HL-60/S4 treated with phorbol 12-myristate 13-acetate at 8.2 ng/mL for 4 days and 3 days (cell line): Measurements from ENCODE around the gene PRDX2.

Experiments used
- in situ Hi-C: fragments of 300-500 bp; cut with MboI; formaldehyde crosslinking; loops from 2 replicates; pipeline ENCODE4 v1.15.0; 2022; ENCODE audit warnings: low sequenced_read_pairs

Gene PRDX2

GRCh38 chr19:12757544-12758274 lies 43.9 kb downstream of the PRDX2 start:
- in situ Hi-C loops = no loop called here

GRCh38 chr19:12756150-12756883 lies 45.3 kb downstream of the PRDX2 start:
- in situ Hi-C loops = no loop called here

GRCh38 chr19:12754465-12755196 lies 47.0 kb downstream of the PRDX2 start:
- in situ Hi-C loops = no loop called here

DNA sequence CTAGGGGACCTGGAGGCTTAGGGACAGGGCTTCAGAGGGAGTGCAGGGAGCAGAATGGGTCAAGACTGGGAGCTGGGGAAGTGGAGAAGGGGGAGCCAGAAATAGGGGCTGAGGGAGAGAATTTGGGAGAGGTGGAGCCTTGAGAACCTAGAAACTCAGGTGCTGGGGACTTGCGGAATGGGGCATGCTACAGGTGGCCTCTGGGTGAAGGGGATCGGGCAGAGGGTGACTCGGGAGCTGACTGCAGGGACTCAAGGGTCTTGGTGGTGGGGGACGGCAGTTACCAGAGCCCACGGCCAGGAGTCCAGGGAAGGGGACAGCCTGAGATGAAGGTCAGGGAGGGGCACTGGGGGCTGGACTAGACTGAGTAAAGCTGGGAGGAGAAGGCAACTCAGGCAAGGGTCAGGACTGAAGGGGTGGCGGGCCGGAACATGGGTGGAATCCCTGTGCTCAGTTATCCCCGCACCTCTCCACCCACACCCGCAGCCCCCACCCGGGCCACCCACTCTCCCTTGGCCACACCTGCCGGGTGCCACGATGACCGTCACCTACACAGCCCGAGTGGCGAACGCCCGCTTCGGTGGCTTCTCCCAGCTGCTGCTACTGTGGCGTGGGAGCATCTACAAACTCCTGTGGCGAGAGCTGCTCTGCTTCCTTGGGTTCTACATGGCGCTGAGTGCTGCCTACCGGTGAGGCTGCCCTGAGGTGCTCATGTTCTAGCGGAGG lies 49.4 kb downstream of the PRDX2 start:
- in situ Hi-C loops = no loop called here

DNA sequence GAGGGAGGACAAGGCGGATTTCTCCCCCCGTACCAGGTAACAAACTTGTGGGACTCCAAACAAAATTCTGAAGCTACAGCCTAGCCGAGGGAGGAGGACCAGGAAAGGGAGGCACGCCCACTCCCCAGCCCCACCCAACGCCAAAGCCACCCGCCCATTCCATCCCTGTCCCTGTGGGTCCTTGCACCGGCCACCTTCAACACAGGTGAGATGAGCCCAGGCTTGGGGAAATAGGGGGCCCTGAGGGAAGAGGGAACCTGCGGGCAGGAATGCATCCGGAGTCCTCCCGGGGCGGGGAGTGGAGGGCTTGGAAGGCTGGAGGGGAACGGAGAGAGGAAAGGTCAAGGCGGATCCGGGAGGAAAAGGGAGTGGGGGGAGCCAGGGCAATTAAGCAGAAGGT lies 50.0 kb downstream of the PRDX2 start, which contains the start of gene BEST2:
TSS of gene BEST2 (plus strand) at position 157 of the 400 bp plus-strand sequence. CDS start 802 bp downstream, outside the sequence.
- in situ Hi-C loops = no loop called here

DNA sequence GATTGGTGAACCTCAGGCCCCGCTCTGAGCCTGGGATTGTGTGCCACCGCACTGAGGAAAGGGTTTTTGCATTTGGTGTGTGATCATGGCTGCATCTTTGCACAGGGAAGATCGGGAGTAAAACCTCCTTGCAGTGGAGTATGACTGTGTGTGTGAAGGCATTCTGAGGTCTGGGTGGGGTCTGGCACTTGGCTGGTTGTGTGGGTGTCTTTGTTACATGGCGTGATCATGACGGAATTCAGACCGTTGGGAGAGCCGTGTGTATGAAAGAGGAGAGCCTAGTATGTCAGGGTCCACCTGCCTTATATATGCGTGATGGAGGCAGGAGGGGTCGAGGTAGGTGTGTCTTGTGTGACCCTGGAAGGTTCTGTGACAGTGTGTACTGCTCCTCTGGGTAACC lies 50.7 kb downstream of the PRDX2 start:
- in situ Hi-C loops = no loop called here

DNA sequence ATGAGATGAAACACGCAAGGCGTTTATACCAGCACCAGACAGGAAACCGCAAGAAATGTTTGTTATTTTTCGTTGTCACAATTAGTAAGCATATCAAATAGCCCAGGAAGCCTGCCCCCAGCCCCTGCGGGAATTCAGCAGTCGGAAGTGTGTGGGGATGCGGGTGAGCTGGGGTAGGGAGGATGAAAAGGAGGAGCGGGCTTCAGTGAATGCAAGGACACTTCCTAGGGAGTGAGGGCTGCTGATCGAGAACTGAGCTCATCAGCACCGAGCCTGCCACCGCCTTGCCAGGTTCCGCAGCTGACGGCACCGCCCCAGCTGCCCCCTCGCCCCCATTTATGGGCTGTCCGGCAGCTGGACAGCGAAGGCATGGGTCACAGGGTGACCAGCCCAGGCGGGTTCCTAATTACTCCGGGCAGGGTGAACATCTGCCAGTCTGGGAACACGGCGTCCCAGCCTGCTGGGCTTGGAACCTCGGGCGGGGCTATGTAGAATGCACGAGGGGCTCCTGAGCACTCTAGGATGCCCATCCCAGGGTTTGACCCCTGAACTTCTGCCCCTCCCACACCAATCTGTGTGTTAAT lies 51.6 kb downstream of the PRDX2 start:
- in situ Hi-C loops = no loop called here

GRCh38 chr19:12748489-12748888 lies 53.1 kb downstream of the PRDX2 start:
- in situ Hi-C loops = no loop called here
